Measurements from ENCODE around the gene NDUFAF8. TPM values are rescaled to one million over a fixed set of nuclear protein-coding genes. Genes with fewer than 3 reads are reported as not detected.

Gene NDUFAF8
- total RNA-seq, 6 experiments from 2014 or later, result 15.7 to 35.9 (median 23.3) TPM

GRCh38 chr17:81213978-81214377 lies 25.1 kb upstream of the NDUFAF8 start:
- Histone ChIP-seq H3K27me3 (no peaks in the 10 kb centered on the region), H3K9me3 (no peaks in the 10 kb centered on the region), H3K27ac (no peak overlapping the region), H3K36me3 (no peaks in the 10 kb centered on the region), H3K4me1 (no peaks in the 10 kb centered on the region), H3K4me3 (no peak overlapping the region)
- ATAC-seq (no peak), DNase-seq (no peak)
- TF ChIP-seq CTCF (IDR thresholded peaks at IDR 0.05), result no peak
- no peak for TF ChIP-seq POLR2A (IDR thresholded peaks at IDR 0.05)
- intact Hi-C loops (cut with DNase I), result no loop called here
- WGBS (ENCODE audit: insufficient coverage, low coverage, low lambda C conversion rate, missing lambda C conversion rate), result 91% methylated on average over 8 of the region's 8 CpGs

DNA sequence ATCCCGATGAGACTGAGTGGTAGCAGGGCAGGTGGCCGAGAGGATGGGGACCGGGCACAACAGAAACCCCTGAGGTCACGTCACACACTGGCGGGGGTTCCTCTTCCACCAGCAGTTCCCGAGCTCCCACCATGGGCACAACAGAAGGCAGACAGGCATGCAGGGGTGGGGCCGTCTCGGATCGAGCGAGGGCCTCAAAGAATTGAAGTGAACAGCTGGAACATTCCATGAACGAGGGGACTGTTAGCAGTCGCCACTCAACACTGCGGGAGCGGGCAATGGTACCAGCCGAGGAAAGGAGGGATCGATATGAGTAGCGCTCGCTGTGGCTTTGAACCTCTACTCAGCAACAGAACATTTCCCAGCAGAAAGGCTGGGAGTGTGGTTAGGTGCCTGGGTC lies 21.6 kb upstream of the NDUFAF8 start:
- H3K4me1 ChIP-seq, result no peaks in the 10 kb centered on the region
- WGBS (ENCODE audit: insufficient coverage, low coverage, low lambda C conversion rate, missing lambda C conversion rate), result 86% methylated on average over 4 of the region's 18 CpGs
- no peaks in the 10 kb centered on the region for H3K9me3 ChIP-seq
- no peak for TF ChIP-seq CTCF (IDR thresholded peaks at IDR 0.05)
- DNase-seq (no peak), ATAC-seq (no peak)
- H3K36me3 ChIP-seq, result no peaks in the 10 kb centered on the region
- intact Hi-C loops (cut with DNase I), result no loop called here
- no peaks in the 10 kb centered on the region for H3K27me3 ChIP-seq
- no peak overlapping the region for H3K27ac ChIP-seq
- H3K4me3 ChIP-seq, result no peak overlapping the region

- DNase-seq, result no peak
- H3K27me3 ChIP-seq, result no peaks in the 10 kb centered on the region
- H3K4me3 ChIP-seq, result no peak overlapping the region
- TF ChIP-seq CTCF (IDR thresholded peaks at IDR 0.05) (no peak), POLR2A (IDR thresholded peaks at IDR 0.05) (no peak)
- peaks cover 0 to 3% (median 0%) of the 10 kb centered on the region in 4 donors for H3K4me1 ChIP-seq
- no peaks in the 10 kb centered on the region for H3K9me3 ChIP-seq
- ATAC-seq, result no peak
- WGBS (ENCODE audit: insufficient coverage, low coverage, low lambda C conversion rate, missing lambda C conversion rate), result 40% methylated on average over 2 of the region's 13 CpGs
- no peak overlapping the region for H3K27ac ChIP-seq
- intact Hi-C loops (cut with DNase I), result no loop called here
- no peaks in the 10 kb centered on the region for H3K36me3 ChIP-seq
Measured at GRCh38 chr17:81218459-81218858, 20.7 kb upstream of the NDUFAF8 start.

GRCh38 chr17:81218991-81219390 lies 20.1 kb upstream of the NDUFAF8 start:
- Histone ChIP-seq H3K4me1 (peaks cover 0 to 4% (median 0%) of the 10 kb centered on the region in 4 donors), H3K27ac (no peak overlapping the region), H3K36me3 (no peaks in the 10 kb centered on the region), H3K4me3 (no peak overlapping the region), H3K9me3 (no peaks in the 10 kb centered on the region), H3K27me3 (no peaks in the 10 kb centered on the region)
- TF ChIP-seq CTCF (IDR thresholded peaks at IDR 0.05) (no peak), POLR2A (IDR thresholded peaks at IDR 0.05) (no peak)
- DNase-seq, result no peak
- intact Hi-C loops (cut with DNase I), result no loop called here
- WGBS (ENCODE audit: insufficient coverage, low coverage, low lambda C conversion rate, missing lambda C conversion rate), result 86% methylated on average over 9 of the region's 11 CpGs
- ATAC-seq, result no peak
